Upper lobe of left lung (tissue), 6 donors: ENCODE data around the gene ZC3HAV1L. TPM values are rescaled to one million over a fixed set of nuclear protein-coding genes. Genes with fewer than 3 reads are reported as not detected.
"Not testable (repeated sequence)": the region's sequence is repeated elsewhere in the genome, so short reads cannot be mapped to it uniquely, and the experiment has no call there.

ENCODE experiments used
- ATAC-seq, 2 donors: fragments of 200-7000 bp; cut with Tn5 transposase; one replicate each; pipeline ENCODE4 v1.9.1; 2022; ENCODE audit warnings: mild to moderate bottlenecking in 2 of 2, moderate library complexity in 2 of 2; ENCODE audit not compliant: low FRiP score in 2 of 2
- DNase-seq, 2 donors: peaks; one replicate each; pipeline ENCODE4 v3.0.0-alpha.2; 2019 to 2020
- H3K27ac ChIP-seq, 4 donors: fragments of 200-600 bp; sonication (generic); one replicate each; pipeline ENCODE4 v1.5.1; 2016 to 2019
- H3K27me3 ChIP-seq, 4 donors: fragments of 200-600 bp; sonication (generic); one replicate each; pipeline ENCODE4 v1.5.1; 2017 to 2019
- H3K36me3 ChIP-seq, 4 donors: fragments of 200-600 bp; sonication (generic); one replicate each; pipeline ENCODE4 v1.5.1; 2016 to 2019
- H3K4me1 ChIP-seq, 4 donors: fragments of 200-600 bp; sonication (generic); one replicate each; pipeline ENCODE4 v1.5.1; 2018 to 2019
- H3K4me3 ChIP-seq, 4 donors: fragments of 200-600 bp; sonication (generic); one replicate each; pipeline ENCODE4 v1.5.1; 2017 to 2019; ENCODE audit warnings: mild to moderate bottlenecking in 2 of 4, moderate library complexity in 1 of 4
- H3K9me3 ChIP-seq, 4 donors: fragments of 200-600 bp; sonication (generic); one replicate each; pipeline ENCODE4 v1.5.1; 2018 to 2019
- CTCF ChIP-seq, 6 experiments: fragments of 450-650 bp in 4 of 6; fragments of 200-600 bp in 2 of 6; sonication (generic) in 2 of 6; IDR thresholded peaks; one replicate each; pipeline ENCODE4 v1.5.1; 2016 to 2019; ENCODE audit warnings: antibody characterized with exemption in 6 of 6
- EP300 ChIP-seq, 4 donors: sonication (generic); formaldehyde crosslinking; IDR thresholded peaks; one replicate each; pipeline ENCODE4 v1.5.1; 2017; ENCODE audit warnings: antibody characterized with exemption in 4 of 4, control low read depth in 2 of 4
- POLR2A ChIP-seq, 4 donors: fragments of 450-650 bp; IDR thresholded peaks; one replicate each; pipeline ENCODE4 v1.5.1; 2016 to 2017; ENCODE audit warnings: antibody characterized with exemption in 4 of 4, mild to moderate bottlenecking in 2 of 4
- POLR2AphosphoS5 ChIP-seq, 2 donors: sonication (generic); formaldehyde crosslinking; IDR thresholded peaks; one replicate each; pipeline ENCODE4 v1.5.1; 2017; ENCODE audit warnings: antibody characterized with exemption in 2 of 2
- whole genome bisulfite sequencing, 2 donors: methylation state at CpG; one replicate each; pipeline ENCODE4 v1.1.5; 2017 to 2018; 5-methylcytosine and 5-hydroxymethylcytosine counted together
- total RNA-seq, 6 donors: library from RNA; depleted of rRNA in 4 of 6; stranded (reverse); fragments of >200 nt in 4 of 6; gene quantifications; one replicate each; pipeline versions ENCODE4 v1.1.0 to v1.2.1, GENCODE V29; 2016 to 2021
- donor health status: DM: no; HTN: no; CAD: no; lungs with moderate emphysema.
- donor health status: DM: no; HTN: yes; CAD: no; lungs with severe emphysema.

ZC3HAV1L gene
- total RNA-seq, 6 donors from 2014 or later, result 3.4 to 12.6 (median 8.3) TPM

- 97 to 100% methylated on average over 4 of the region's 4 CpGs for WGBS, 2 donors
- H3K9me3 ChIP-seq, result no peaks in the 10 kb centered on the region
Measured at GRCh38 chr7:139032473-139032872, 3.4 kb downstream of the ZC3HAV1L start.

DNA sequence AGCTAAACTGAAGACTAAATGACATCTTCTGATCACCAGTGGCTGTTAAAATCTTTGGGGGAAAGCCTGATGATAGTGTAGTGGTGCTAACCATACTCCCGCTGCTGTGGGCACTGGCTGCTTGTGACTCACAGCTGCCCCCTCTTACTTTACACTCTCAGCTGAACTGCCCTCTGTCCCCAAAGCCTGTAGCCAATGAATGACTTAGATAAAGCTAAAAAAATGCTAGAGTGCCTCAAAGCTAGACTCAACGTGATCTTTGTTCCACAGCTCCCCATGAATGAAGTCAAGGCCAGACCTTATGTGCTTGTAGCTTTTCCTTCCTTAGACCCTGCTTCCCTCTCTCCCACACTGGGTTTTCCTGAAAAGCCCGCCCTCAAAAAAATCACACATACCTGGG lies 6.5 kb downstream of the ZC3HAV1L start:
- H3K9me3 ChIP-seq, result no peaks in the 10 kb centered on the region
- no peak overlapping the region for H3K27ac ChIP-seq
- WGBS, 2 donors, result 94 to 100% methylated on average over 3 of the region's 3 CpGs
- no peaks in the 10 kb centered on the region for H3K27me3 ChIP-seq
- no peak overlapping the region for H3K4me3 ChIP-seq
- DNase-seq, result no peak
- peaks cover 0 to 3% (median under 1%) of the 10 kb centered on the region in 4 donors for H3K4me1 ChIP-seq
- ATAC-seq, result no peak
- H3K36me3 ChIP-seq, result peaks cover 0 to 43% (median 9%) of the 10 kb centered on the region in 4 donors
- TF ChIP-seq POLR2AphosphoS5 (IDR thresholded peaks at IDR 0.05), result no peak
- no peak for TF ChIP-seq EP300 (IDR thresholded peaks at IDR 0.05)
- TF ChIP-seq CTCF (IDR thresholded peaks at IDR 0.05), result no peak
- no peak for TF ChIP-seq POLR2A (IDR thresholded peaks at IDR 0.05)

More at GRCh38 chr7:139032473-139032872, 3.4 kb downstream of the ZC3HAV1L start:
- Histone ChIP-seq H3K36me3 (peaks cover 0 to 16% (median 3%) of the 10 kb centered on the region in 4 donors), H3K4me1 (peaks cover 13 to 25% (median 15%) of the 10 kb centered on the region in 4 donors), H3K27ac (no peak overlapping the region), H3K27me3 (no peaks in the 10 kb centered on the region), H3K4me3 (no peak overlapping the region)
- ATAC-seq, result no peak
- DNase-seq, result no peak
- TF ChIP-seq POLR2AphosphoS5 (IDR thresholded peaks at IDR 0.05) (no peak), CTCF (IDR thresholded peaks at IDR 0.05) (no peak), POLR2A (IDR thresholded peaks at IDR 0.05) (no peak), EP300 (IDR thresholded peaks at IDR 0.05) (no peak)

GRCh38 chr7:139026551-139026950 lies 9.3 kb downstream of the ZC3HAV1L start:
- ATAC-seq (no peak), DNase-seq (no peak)
- H3K36me3 ChIP-seq, result peaks cover 0 to 48% (median 9%) of the 10 kb centered on the region in 4 donors
- TF ChIP-seq POLR2AphosphoS5 (IDR thresholded peaks at IDR 0.05) (no peak), CTCF (IDR thresholded peaks at IDR 0.05) (no peak), POLR2A (IDR thresholded peaks at IDR 0.05) (no peak), EP300 (IDR thresholded peaks at IDR 0.05) (no peak)
- H3K27me3 ChIP-seq, result no peaks in the 10 kb centered on the region
- WGBS, 2 donors, result 91 to 94% methylated on average over 6 of the region's 6 CpGs
- no peak overlapping the region for H3K4me3 ChIP-seq
- no peaks in the 10 kb centered on the region for H3K9me3 ChIP-seq
- no peaks in the 10 kb centered on the region for H3K4me1 ChIP-seq
- no peak overlapping the region for H3K27ac ChIP-seq

- WGBS, 2 donors, result 90% methylated on average over 5 of the region's 5 CpGs
- not testable (repeated sequence) for H3K4me3 ChIP-seq, DNase-seq, H3K9me3 ChIP-seq, H3K27ac ChIP-seq, ATAC-seq, H3K27me3 ChIP-seq, H3K4me1 ChIP-seq
- peaks cover 0 to 48% (median 9%) of the 10 kb centered on the region in 4 donors for H3K36me3 ChIP-seq
Measured at GRCh38 chr7:139025861-139026260, 10.0 kb downstream of the ZC3HAV1L start.

DNA sequence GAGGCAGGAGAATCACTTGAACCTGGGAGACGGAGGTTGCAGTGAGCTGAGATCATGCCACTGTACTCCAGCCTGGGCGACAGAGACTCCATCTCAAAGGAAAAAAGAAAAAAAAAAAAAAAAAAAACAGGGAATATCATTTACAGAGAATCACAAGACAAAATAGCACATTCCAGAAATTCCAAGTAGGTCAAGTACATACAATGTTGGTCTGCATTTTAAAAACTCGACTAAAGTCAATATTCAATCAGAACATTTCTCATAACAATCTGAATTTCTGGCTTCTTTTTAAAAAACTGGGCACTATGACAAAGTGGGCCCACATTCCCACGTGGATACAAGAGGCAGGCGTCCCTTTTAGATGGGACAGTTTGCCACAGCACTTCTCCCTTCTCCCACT lies 12.8 kb downstream of the ZC3HAV1L start:
- TF ChIP-seq POLR2AphosphoS5 (IDR thresholded peaks at IDR 0.05), result no peak
- no peak for TF ChIP-seq CTCF (IDR thresholded peaks at IDR 0.05)
- no peak for TF ChIP-seq POLR2A (IDR thresholded peaks at IDR 0.05)
- TF ChIP-seq EP300 (IDR thresholded peaks at IDR 0.05), result no peak
- H3K27me3 ChIP-seq, result no peaks in the 10 kb centered on the region
- H3K4me1 ChIP-seq, result no peaks in the 10 kb centered on the region
- peaks cover 0 to 34% (median 6%) of the 10 kb centered on the region in 4 donors for H3K36me3 ChIP-seq
- DNase-seq (no peak), ATAC-seq (no peak)
- H3K4me3 ChIP-seq, result no peak overlapping the region
- 70 to 71% methylated on average over 5 of the region's 5 CpGs for WGBS, 2 donors
- H3K9me3 ChIP-seq, result no peaks in the 10 kb centered on the region
- H3K27ac ChIP-seq, result no peak overlapping the region
